Ishikawa (cell line): ENCODE results near the gene RIPK4.

Source experiments
- CEBPB ChIP-seq: IDR thresholded peaks from 2 replicates; pipeline ENCODE4 v1.6.1; 2012
- CREB1 ChIP-seq: IDR thresholded peaks from 2 replicates; pipeline ENCODE4 v1.6.1; 2012; ENCODE audit warnings: low read depth
- EGR1 ChIP-seq: IDR thresholded peaks from 2 replicates; pipeline ENCODE4 v1.6.1; 2012
- EP300 ChIP-seq: IDR thresholded peaks from 2 replicates; pipeline ENCODE4 v1.6.1; 2012; ENCODE audit warnings: borderline replicate concordance
- FOXM1 ChIP-seq: IDR thresholded peaks from 2 replicates; pipeline ENCODE4 v1.6.1; 2012; ENCODE audit warnings: low read depth, borderline replicate concordance
- NFIC ChIP-seq: IDR thresholded peaks from 2 replicates; pipeline ENCODE4 v1.6.1; 2012
- RAD21 ChIP-seq: IDR thresholded peaks from 2 replicates; pipeline ENCODE4 v1.6.1; 2012; ENCODE audit warnings: low read depth
- TCF12 ChIP-seq: IDR thresholded peaks from 2 replicates; pipeline ENCODE4 v1.6.1; 2012; ENCODE audit warnings: low read depth
- TEAD4 ChIP-seq: IDR thresholded peaks from 2 replicates; pipeline ENCODE4 v1.6.1; 2012
- YY1 ChIP-seq: IDR thresholded peaks from 2 replicates; pipeline ENCODE4 v1.6.1; 2012; ENCODE audit warnings: low read depth
- ZBTB7A ChIP-seq: IDR thresholded peaks from 2 replicates; pipeline ENCODE4 v1.6.1; 2012; ENCODE audit warnings: low read depth
- TF ChIP-seq, protein P1 (sequence below): IDR thresholded peaks from 2 replicates; pipeline ENCODE4 v1.6.1; 2012
- TF ChIP-seq, protein P2 (sequence below): IDR thresholded peaks from 2 replicates; pipeline ENCODE4 v1.6.1; 2012; ENCODE audit warnings: low read depth, mild to moderate bottlenecking
- TF ChIP-seq, protein P3 (sequence below): IDR thresholded peaks from 2 replicates; pipeline ENCODE4 v1.6.1; 2012

DNA sequence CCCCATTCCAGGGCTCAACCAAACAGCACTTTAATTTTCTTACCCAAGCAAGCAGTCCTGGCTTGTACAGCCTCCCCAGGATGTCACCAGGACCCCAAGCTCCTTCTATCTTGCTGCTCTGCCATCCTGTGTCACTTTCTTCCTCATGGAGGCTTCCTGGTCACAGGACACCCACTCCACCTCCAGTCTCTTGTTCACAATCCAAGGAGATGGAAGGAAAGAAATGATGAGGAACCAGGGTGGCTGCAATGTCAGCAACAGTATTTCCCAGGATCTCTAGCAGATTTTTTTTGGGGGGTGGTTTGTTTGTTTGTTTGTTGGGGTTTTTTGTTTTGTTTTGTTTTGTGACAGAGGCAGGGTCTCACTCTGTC lies 58.9 kb downstream of the RIPK4 start:
- no peak for TF ChIP-seq EGR1
- TF ChIP-seq, protein P1, sequence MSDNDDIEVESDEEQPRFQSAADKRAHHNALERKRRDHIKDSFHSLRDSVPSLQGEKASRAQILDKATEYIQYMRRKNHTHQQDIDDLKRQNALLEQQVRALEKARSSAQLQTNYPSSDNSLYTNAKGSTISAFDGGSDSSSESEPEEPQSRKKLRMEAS: no peak
- TF ChIP-seq CREB1: no peak
- no peak for TF ChIP-seq RAD21
- TF ChIP-seq, protein P2, sequence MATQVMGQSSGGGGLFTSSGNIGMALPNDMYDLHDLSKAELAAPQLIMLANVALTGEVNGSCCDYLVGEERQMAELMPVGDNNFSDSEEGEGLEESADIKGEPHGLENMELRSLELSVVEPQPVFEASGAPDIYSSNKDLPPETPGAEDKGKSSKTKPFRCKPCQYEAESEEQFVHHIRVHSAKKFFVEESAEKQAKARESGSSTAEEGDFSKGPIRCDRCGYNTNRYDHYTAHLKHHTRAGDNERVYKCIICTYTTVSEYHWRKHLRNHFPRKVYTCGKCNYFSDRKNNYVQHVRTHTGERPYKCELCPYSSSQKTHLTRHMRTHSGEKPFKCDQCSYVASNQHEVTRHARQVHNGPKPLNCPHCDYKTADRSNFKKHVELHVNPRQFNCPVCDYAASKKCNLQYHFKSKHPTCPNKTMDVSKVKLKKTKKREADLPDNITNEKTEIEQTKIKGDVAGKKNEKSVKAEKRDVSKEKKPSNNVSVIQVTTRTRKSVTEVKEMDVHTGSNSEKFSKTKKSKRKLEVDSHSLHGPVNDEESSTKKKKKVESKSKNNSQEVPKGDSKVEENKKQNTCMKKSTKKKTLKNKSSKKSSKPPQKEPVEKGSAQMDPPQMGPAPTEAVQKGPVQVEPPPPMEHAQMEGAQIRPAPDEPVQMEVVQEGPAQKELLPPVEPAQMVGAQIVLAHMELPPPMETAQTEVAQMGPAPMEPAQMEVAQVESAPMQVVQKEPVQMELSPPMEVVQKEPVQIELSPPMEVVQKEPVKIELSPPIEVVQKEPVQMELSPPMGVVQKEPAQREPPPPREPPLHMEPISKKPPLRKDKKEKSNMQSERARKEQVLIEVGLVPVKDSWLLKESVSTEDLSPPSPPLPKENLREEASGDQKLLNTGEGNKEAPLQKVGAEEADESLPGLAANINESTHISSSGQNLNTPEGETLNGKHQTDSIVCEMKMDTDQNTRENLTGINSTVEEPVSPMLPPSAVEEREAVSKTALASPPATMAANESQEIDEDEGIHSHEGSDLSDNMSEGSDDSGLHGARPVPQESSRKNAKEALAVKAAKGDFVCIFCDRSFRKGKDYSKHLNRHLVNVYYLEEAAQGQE: no peak
- no peak for TF ChIP-seq YY1
- TF ChIP-seq ZBTB7A: no peak
- TF ChIP-seq, protein P3, sequence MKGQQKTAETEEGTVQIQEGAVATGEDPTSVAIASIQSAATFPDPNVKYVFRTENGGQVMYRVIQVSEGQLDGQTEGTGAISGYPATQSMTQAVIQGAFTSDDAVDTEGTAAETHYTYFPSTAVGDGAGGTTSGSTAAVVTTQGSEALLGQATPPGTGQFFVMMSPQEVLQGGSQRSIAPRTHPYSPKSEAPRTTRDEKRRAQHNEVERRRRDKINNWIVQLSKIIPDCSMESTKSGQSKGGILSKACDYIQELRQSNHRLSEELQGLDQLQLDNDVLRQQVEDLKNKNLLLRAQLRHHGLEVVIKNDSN: no peak
- no peak for TF ChIP-seq CEBPB
- no peak for TF ChIP-seq TEAD4
- TF ChIP-seq NFIC: no peak
- no peak for TF ChIP-seq EP300
- no peak for TF ChIP-seq FOXM1
- TF ChIP-seq TCF12: no peak
